HG02798 (cell line): Measurements from ENCODE around the gene MORC3.
"Not testable (repeated sequence)": the region's sequence is repeated elsewhere in the genome, so short reads cannot be mapped to it uniquely, and the experiment has no call there.

Experiments used
- ATAC-seq: cut with Tn5 transposase; IDR thresholded peaks from one replicate; pipeline ENCODE4 v1.9.1; 2021; ENCODE audit warnings: mild to moderate bottlenecking; ENCODE audit not compliant: unreplicated experiment, poor library complexity

Gene MORC3

DNA sequence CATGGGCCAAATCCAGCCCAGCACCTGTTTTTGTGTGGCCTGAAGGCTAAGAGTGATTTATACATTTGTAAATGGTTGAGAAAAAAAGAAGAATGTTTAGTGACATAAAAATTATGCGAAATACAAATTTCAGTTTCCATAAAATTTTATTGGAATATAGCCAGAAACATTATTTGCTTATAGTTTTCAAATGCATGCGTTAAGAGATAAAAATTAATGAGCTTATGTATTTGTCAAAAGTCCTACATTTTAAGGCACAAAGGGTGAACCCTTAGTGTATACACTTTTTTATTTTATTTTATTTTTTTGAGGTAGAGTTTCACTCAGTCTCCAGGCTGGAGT is 2.1 kb downstream of the MORC3 start:
- ATAC-seq: no peak

- no peak for ATAC-seq
Observed at GRCh38 chr21:36323032-36323431, 3.0 kb downstream of the MORC3 start.

GRCh38 chr21:36325373-36326010 is 5.5 kb downstream of the MORC3 start:
- ATAC-seq: no peak

GRCh38 chr21:36330904-36331303 is 10.9 kb downstream of the MORC3 start:
- ATAC-seq: peak; percentile 57

- ATAC-seq: no peak
Observed at GRCh38 chr21:36337099-36337509, 17.1 kb downstream of the MORC3 start.

- ATAC-seq: no peak
Observed at GRCh38 chr21:36338975-36339374, 19.0 kb downstream of the MORC3 start.

- ATAC-seq: not testable (repeated sequence)
Observed at GRCh38 chr21:36342581-36342980, 22.6 kb downstream of the MORC3 start.

GRCh38 chr21:36344931-36345330 is 24.9 kb downstream of the MORC3 start:
- no peak for ATAC-seq

DNA sequence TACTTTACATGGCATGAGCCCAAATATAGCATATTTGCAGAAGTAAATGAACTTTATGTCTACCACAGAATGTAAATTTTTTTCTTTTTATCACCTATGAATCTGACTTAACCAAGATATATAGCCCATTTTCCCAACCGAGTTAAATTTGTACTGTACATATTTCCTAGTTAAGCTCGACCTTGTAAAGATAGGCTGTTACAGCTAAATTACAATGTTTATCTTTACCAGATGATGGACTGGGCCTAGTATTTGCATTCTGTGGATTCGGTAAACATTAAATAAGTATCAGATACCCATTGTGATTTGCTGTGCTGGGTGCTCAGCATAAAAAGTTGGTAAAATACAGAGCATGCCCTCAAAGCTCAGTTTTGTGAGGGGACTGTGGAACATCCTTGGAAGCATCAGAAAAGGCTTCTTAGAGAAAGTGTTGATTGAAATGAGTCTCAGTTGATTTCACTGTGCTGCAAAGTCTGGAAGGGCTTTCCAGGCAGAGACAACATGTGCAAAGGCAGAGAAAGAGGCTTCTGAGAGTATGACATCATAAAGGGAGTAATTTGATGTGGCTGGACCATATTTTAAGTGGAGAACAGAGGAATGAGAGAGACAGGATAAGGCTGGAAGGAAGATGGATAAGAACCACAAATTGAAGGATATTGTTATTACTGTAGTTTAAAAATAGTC is 27.4 kb downstream of the MORC3 start:
- ATAC-seq: no peak

DNA sequence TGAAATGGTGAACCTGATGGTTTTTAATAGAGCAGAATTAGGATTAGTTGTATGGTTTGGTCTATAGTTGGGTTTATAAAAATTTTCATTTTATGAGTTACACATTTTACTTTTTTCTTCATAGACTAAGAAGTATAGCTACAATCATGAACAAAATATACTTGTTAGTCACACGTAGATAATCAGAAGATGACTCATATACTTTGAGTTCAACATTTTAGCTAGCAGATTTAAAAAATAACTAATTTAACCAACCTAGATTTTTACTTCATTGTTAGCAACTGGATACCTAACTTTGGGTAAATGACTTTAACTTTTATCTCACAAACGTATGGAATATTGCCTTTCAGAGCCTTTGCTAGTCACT is 27.9 kb downstream of the MORC3 start:
- no peak for ATAC-seq

DNA sequence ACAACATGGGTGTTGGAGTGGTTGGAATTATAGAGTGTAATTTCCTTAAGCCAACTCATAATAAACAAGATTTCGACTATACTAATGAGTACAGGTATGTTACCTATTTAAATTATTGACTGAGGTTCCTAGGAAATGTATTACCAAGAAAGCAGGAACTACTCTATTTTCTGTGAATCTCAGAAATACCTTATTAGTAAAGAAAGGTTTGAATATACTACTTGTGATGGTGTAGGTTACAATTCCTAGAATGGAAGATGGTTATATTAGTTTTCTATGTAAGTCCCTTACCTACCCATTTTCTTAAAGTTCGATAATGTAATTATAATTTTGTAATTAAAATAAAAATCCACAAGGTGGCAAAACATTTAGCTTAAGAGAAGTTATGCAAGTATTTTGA is 29.3 kb downstream of the MORC3 start:
- ATAC-seq: no peak

GRCh38 chr21:36350282-36350910 is 30.4 kb downstream of the MORC3 start:
- no peak for ATAC-seq

DNA sequence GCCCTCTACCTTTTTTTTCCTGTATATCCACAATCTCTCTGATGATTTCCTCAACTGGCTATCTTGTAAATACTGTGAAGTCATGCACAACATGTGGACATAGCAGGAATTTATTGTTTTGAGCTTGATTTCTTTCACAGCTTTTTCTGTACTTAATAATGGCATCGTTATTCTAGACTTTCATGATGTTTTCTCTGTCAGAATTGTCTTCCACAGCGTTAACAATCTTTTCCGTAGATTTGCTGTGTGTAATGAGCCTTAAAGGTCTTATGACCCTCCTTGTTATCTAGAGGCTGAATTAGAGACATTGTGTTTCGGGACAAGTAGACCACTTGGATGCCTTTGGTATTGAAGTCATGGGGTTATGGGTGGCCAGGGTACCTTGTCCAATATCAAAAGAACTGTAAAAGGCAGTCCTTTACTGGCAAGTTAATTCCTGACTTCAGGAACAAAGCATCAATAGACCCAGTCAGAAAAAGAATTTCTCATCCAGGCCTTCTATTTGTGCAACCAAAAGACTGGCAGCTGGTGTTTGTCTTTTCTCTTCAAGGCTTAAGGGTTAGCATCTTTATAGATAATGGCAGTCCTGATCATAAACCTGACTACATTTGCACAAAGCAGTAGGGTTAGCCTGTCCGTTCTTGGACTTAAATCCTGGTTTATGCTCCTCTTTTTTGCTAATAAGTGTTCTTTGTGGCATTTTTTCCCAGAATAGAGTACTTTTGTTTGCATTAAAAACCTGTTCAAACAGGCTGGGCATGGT is 35.1 kb downstream of the MORC3 start:
- no peak for ATAC-seq

GRCh38 chr21:36355868-36356267 is 35.9 kb downstream of the MORC3 start:
- ATAC-seq: no peak

DNA sequence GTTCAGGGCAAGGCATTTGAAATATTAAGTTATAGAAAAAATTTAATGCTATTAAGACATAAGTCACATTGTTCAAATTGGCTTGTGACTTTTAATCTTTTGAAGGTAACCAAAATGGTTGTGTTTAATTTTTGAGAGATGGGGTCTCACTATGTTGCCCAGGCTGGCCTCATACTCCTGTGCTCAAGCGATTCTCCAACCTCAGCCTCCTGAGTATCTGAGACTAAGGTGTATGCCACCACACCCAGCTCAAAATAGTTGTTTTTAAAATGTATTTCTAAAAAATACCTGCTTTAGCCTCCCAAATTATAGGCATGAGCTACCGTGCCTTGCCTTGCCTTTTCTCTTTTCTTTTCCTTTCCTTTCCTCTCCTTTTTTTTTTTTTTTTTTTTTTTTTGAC is 39.2 kb downstream of the MORC3 start:
- no peak for ATAC-seq

DNA sequence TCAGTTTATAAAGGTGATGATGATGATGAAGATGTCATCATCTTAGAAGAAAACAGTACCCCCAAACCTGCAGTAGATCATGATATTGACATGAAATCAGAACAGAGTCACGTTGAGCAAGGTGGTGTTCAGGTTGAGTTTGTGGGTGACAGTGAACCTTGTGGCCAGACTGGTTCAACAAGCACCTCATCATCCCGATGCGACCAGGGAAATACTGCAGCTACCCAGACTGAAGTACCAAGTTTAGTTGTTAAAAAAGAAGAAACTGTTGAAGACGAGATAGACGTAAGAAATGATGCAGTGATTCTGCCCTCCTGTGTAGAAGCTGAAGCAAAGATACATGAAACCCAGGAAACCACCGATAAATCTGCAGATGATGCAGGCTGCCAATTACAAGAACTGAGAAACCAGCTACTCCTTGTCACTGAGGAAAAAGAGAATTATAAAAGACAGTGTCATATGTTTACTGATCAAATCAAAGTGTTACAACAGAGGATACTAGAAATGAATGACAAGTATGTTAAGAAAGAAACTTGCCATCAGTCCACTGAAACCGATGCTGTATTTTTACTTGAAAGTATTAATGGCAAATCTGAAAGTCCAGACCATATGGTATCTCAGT is 49.2 kb downstream of the MORC3 start:
- ATAC-seq: no peak

DNA sequence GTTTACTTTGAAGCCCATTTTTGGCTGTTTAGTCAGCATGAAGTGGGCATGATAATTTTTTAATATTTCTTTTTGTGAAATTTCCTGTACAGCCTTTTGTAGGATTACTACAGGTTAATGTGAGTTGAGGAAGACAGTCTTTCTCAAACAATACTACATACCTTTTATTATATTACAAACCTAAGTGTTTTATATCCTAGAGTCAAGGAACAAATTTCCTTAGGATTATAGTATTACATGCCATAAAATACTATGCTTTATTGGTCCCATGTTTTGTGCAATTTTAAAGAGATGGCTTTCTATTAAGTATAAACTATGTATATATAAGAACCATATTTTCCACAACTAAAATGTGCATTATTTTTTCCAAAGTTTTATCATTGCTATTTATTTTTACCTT is 56.0 kb downstream of the MORC3 start:
- ATAC-seq: no peak

- ATAC-seq: no peak
Observed at GRCh38 chr21:36377391-36377842, 57.4 kb downstream of the MORC3 start.

DNA sequence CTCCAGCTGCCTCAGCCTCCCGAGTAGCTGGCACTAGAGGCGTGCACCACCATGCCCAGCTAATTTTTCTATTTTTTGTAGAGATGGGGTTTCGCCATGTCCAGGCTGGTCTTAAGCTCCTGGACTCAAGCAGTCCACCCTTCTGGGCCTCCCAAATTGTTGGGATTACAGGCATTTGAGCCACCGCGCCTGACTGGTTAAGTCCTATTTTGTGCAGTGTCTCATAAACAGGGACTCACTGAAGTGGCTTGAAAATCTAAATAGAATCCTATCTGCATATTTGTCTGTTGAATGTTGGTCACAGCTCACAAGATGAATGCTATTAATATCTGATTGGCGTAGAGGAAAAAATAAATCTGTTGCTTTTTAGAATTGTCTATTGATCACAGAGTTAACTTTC is 59.3 kb downstream of the MORC3 start:
- no peak for ATAC-seq

DNA sequence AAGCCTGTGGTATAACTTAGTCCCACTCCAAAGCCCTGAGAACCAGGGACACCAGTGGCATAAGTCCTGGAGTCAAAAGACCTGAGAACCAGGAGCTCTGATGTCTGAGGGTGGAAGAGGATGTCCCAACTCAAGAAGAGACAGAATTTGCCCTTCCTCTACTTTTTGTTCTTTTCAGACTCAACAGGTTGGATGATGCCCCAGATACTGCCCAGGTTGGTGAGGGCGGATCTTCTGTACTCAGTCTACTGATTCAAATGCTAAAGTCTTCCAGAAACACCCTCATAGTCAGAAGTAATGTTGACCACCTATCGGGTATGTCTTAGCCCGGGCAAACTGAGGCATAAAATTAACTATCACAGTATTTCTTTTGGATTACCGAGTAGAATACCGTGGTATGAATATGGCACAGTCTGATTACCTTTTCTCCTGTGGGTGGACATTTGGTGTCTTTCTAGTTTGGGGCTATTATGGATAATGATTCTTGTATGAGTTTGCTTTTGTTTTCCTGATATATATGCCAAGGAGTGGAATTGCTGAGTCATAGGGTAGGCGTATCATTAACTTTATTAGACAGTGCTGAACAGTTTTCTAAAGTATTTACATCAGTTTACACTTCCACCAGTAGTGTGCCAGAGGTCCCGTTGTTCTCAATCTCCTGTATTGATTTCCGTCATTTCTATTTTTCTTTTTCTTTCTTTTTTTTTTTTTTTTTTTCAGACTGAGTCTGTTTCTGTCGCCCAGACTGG is 62.0 kb downstream of the MORC3 start:
- ATAC-seq: no peak
